Stomach smooth muscle (tissue), 2 donors: ENCODE measurements around the gene CDC42BPA.

ENCODE experiments used
- H3K27ac ChIP-seq: one replicate; pipeline ENCODE4 v1.7.0; 2013; ENCODE audit warnings: mild to moderate bottlenecking, low read length, inconsistent platforms
- H3K27me3 ChIP-seq, 2 donors: one replicate each; pipeline ENCODE4 v1.7.0; 2013; ENCODE audit warnings: low read length in 2 of 2; ENCODE audit not compliant: insufficient read depth in 2 of 2, control insufficient read depth in 1 of 2
- H3K36me3 ChIP-seq, 2 donors: one replicate each; pipeline ENCODE4 v1.7.0; 2013; ENCODE audit warnings: low read length in 2 of 2; ENCODE audit not compliant: control insufficient read depth in 2 of 2, insufficient read depth in 2 of 2
- H3K4me1 ChIP-seq: one replicate; pipeline ENCODE4 v1.7.0; 2013; ENCODE audit warnings: low read length; ENCODE audit not compliant: control insufficient read depth, insufficient read depth
- H3K4me3 ChIP-seq, 2 donors: one replicate each; pipeline ENCODE4 v1.7.0; 2013; ENCODE audit warnings: low read length in 2 of 2
- H3K9ac ChIP-seq, 2 donors: one replicate each; pipeline ENCODE4 v1.7.0; 2013; ENCODE audit warnings: low read length in 2 of 2, mild to moderate bottlenecking in 1 of 2
- H3K9me3 ChIP-seq, 2 donors: one replicate each; pipeline ENCODE4 v1.7.0; 2013; ENCODE audit warnings: low read length in 2 of 2; ENCODE audit not compliant: control insufficient read depth in 2 of 2
- donor health status: healthy.
- donor health status: Pancreatic carcinoma.

The CDC42BPA gene

DNA sequence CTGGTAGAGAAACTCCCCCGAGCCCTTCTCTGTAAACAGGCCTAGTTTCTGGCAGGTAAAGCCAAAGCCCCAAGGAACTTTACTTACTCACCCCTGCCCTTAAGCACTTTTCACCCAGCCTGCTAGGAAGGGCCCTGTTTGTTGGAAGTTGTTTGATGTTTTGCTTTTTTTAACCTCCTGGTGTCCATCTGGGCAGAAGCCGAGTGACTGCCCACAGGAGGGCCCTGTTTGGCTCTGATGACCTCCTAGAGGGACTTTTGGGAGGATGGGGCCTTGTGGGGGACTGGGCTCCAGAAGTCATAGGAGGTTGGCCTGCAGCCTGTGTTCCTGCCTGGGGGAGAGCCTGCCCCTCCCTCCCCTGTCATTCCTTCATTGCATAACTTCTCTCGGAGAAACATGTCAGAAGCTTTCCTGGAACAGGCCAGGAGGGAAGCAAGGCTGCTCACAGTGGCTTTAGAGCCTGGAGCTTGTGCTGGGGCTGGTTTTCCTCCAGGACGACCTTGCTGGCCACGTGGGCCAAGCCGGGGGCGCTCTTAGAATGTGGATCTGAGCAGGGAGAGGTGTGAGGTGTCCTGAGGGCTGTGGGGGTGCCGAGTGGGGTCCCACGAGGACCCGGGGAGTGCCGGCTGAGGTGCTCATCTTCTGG is 344.3 kb downstream of the CDC42BPA start:
- Histone ChIP-seq H3K27ac (peak overlapping the region; percentile 97), H3K9ac (peak overlapping the region; percentile 62 to 64), H3K4me1 (peaks cover 30% of the 10 kb centered on the region), H3K27me3 (no peaks in the 10 kb centered on the region), H3K36me3 (peaks cover 4 to 12% of the 10 kb centered on the region in 2 donors), H3K9me3 (peaks cover 0 to 3% of the 10 kb centered on the region in 2 donors), H3K4me3 (peak overlapping the region in 1 of 2 donors; percentile 47)

DNA sequence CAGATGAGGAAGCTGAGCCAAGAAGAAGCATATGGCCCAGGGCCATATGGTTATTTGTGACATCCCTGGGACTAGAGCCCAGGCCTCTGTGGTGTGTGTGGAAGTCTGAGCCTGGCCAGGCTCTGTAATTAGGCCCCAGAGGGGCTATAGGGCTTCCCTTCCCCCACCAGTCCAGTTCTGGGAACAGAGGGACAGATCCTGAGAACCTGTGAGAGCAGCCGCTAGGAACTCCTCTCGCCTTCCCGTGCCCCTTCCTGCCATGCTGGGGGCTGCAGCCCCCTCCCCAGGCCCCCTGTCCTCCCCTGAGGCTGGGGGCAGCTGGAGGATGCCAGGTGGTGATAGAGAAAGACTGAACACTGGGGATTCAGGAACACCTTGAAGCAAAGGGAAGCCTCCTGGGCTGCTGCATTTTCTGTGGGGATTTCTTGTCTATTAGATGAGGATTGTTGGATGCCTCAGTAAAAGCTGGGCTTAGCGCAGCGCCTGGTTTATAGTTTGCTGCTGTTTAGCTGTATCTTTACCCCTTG is 344.9 kb downstream of the CDC42BPA start:
- Histone ChIP-seq H3K4me3 (peak overlapping the region in 1 of 2 donors; percentile 47), H3K9ac (peak overlapping the region; percentile 62 to 64), H3K27me3 (no peaks in the 10 kb centered on the region), H3K4me1 (peaks cover 30% of the 10 kb centered on the region), H3K36me3 (peaks cover 2 to 12% of the 10 kb centered on the region in 2 donors), H3K27ac (peak overlapping the region; percentile 97), H3K9me3 (peaks cover 0 to 3% of the 10 kb centered on the region in 2 donors)

DNA sequence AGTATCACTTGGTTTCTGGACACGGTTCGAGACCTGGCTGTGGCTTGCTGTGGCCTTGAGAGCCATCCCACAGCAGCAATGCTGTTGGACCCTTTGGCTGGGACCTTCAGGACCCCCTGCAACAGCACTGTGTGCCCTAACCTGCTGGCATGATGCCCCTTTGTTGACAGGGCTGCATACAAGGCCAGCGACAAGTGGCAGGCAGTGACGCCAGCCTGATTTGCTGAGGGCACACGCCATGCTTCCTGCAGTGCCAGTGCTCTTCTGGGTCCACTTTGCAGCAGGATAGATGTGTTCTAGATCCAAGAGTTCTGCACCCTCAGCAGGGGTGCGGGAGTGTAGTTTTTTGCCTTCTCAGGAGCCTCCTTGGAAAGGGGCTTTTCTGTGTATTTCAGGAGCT is 345.4 kb downstream of the CDC42BPA start:
- peaks cover 30% of the 10 kb centered on the region for H3K4me1 ChIP-seq
- no peaks in the 10 kb centered on the region for H3K27me3 ChIP-seq
- H3K9me3 ChIP-seq = peaks cover 0 to 3% of the 10 kb centered on the region in 2 donors
- peaks cover 2 to 7% of the 10 kb centered on the region in 2 donors for H3K36me3 ChIP-seq
- H3K4me3 ChIP-seq = peak overlapping the region in 1 of 2 donors; percentile 40
- H3K9ac ChIP-seq = no peak overlapping the region
- H3K27ac ChIP-seq = peak overlapping the region; percentile 97

GRCh38 chr1:226971765-226972164 is 346.5 kb downstream of the CDC42BPA start:
- H3K27me3 ChIP-seq = no peaks in the 10 kb centered on the region
- H3K4me3 ChIP-seq = no peak overlapping the region
- H3K27ac ChIP-seq = no peak overlapping the region
- H3K9me3 ChIP-seq = peaks cover 0 to 3% of the 10 kb centered on the region in 2 donors
- H3K36me3 ChIP-seq = peaks cover 2 to 3% of the 10 kb centered on the region in 2 donors
- H3K9ac ChIP-seq = no peak overlapping the region
- H3K4me1 ChIP-seq = peaks cover 30% of the 10 kb centered on the region

DNA sequence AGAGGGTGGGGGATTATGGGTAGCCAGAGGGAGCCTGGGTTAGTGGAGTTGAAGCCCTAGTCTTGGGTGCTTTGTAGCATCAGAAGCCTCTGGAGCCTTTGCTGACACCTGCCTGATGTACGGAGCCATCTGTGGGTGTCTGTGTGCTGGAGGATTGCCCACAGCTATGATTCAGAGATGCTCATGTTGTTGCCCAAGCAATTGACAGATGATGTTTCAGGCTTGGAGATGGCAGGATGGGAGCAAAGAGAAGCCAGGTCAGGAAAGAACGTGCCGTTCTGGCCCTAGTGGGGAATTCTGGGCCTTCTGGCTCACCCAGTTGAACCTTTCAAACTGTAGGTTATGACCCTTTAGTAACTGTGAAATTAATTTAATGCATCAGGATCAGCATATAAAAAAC is 350.6 kb downstream of the CDC42BPA start:
- Histone ChIP-seq H3K4me3 (no peak overlapping the region), H3K9ac (no peak overlapping the region), H3K27me3 (no peaks in the 10 kb centered on the region), H3K4me1 (peaks cover 7% of the 10 kb centered on the region), H3K27ac (no peak overlapping the region), H3K36me3 (peaks cover 3 to 18% of the 10 kb centered on the region in 2 donors), H3K9me3 (peaks cover 0 to 3% of the 10 kb centered on the region in 2 donors)

GRCh38 chr1:226966683-226967082 is 351.6 kb downstream of the CDC42BPA start:
- Histone ChIP-seq H3K9me3 (no peaks in the 10 kb centered on the region), H3K27ac (no peak overlapping the region), H3K27me3 (no peaks in the 10 kb centered on the region), H3K36me3 (peaks cover 0 to 18% of the 10 kb centered on the region in 2 donors), H3K4me1 (peaks cover 7% of the 10 kb centered on the region), H3K9ac (no peak overlapping the region), H3K4me3 (no peak overlapping the region)

DNA sequence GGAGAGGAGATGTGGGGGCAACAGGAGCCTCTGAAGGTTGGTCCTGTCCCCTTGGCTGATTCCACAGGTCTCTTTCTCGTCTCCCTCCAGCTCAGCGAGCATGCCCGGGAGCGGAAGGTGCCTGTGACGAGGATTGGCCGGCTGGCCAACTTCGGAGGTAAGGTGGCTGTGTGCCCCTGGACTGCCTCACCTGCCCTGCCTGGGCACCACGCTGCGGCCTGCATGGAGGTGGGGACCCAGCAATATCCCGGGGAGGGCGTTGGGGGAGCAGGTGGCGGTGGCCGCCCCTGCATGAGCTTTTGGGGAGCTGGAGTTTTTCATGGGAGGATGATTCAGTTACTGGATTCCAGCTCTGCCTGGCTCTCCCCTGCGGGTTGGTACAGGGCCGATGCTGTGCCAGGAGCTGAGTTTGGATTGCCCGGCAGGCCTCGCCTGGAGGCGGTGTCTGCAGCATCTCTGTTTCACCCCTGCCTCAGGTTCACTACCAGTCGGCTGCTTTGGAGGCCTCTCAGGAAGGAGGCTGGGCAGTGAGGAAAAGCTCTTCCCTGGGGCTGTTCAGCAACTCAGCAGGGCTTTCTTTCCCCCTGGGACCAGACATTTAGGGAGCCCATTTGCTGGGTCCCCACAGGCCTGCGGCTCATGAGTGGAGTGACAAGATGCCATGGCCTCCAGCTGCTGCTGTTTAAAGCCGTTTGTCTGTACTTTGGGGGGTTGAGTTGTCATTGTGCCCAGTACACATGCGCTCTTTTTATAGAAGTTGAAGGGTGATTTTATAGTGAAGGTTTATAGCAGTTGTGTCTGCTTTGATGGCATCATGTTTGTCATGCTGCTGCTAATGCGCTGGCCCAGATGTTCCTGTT is 352.5 kb downstream of the CDC42BPA start:
- peaks cover 0 to 18% of the 10 kb centered on the region in 2 donors for H3K36me3 ChIP-seq
- peaks cover 7% of the 10 kb centered on the region for H3K4me1 ChIP-seq
- H3K9me3 ChIP-seq = no peaks in the 10 kb centered on the region
- no peak overlapping the region for H3K4me3 ChIP-seq
- H3K9ac ChIP-seq = no peak overlapping the region
- H3K27ac ChIP-seq = no peak overlapping the region
- no peaks in the 10 kb centered on the region for H3K27me3 ChIP-seq

DNA sequence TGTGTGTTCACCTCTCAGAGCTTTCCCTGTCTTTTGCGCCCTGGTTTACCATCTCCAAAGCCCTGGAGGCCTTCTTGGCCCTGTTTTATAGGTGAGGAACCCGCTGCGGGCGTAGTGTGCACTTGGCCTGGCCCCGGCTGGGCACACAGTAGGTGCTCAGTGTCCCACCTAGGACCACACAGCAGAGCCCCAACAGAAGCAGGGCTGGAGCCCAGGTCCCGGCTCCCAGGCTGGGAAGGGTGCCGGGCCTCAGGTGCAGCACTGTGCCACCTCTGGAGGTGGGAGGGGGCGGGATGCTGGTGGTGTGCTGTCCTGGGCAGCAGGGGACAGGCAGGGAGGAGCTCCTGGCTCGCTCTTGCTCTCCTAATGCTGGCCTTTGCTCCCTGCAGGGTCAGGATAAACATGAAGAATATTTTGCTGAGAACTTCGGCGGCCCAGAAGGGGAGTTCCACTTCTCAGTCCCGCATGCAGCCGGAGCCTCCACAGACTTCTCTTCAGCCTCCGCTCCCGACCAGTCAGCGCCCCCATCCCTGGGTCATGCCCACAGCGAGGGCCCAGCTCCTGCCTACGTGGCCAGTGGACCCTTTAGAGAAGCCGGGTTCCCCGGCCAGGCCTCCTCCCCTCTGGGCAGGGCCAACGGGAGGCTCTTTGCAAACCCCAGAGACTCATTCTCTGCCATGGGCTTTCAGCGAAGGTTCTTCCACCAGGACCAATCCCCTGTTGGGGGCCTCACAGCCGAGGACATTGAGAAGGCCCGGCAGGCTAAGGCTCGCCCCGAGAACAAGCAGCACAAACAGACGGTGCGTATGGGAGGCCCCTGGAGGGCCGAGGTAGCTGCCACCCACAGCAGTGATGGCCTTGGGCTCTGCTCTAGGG is 353.4 kb downstream of the CDC42BPA start:
- Histone ChIP-seq H3K36me3 (peaks cover 0 to 16% of the 10 kb centered on the region in 2 donors), H3K4me3 (no peak overlapping the region), H3K27ac (peak overlapping the region; percentile 6), H3K4me1 (peaks cover 7% of the 10 kb centered on the region), H3K27me3 (no peaks in the 10 kb centered on the region), H3K9me3 (no peaks in the 10 kb centered on the region), H3K9ac (no peak overlapping the region)

GRCh38 chr1:226964068-226964425 is 354.2 kb downstream of the CDC42BPA start:
- H3K36me3 ChIP-seq = peaks cover 0 to 16% of the 10 kb centered on the region in 2 donors
- H3K9ac ChIP-seq = peak overlapping the region in 1 of 2 donors; percentile 18

More at GRCh38 chr1:226964068-226964425, 354.2 kb downstream of the CDC42BPA start:
- peak overlapping the region; percentile 24 for H3K27ac ChIP-seq
- no peak overlapping the region for H3K4me3 ChIP-seq
- H3K4me1 ChIP-seq = peaks cover 7% of the 10 kb centered on the region
- H3K9me3 ChIP-seq = no peaks in the 10 kb centered on the region
- H3K27me3 ChIP-seq = no peaks in the 10 kb centered on the region
